ENCODE results near the gene ACSM2A. TPM values are rescaled to one million over a fixed set of nuclear protein-coding genes. Genes with fewer than 3 reads are reported as not detected.

The ACSM2A gene
- total RNA-seq, 2 donors from 2014 or later = not detected

- DNase-seq (ENCODE audit: low spot score) (no peak), ATAC-seq (ENCODE audit: insufficient number of reproducible peaks, low FRiP score, low read depth) (no peak)
- Histone ChIP-seq H3K9me3 (no peaks in the 10 kb centered on the region), H3K27me3 (replicated peaks; ENCODE audit: insufficient read depth) (no peaks in the 10 kb centered on the region), H3K4me3 (no peak overlapping the region), H3K4me1 (ENCODE audit: control insufficient read depth in 1 of 2, low read depth in 2 of 2) (no peaks in the 10 kb centered on the region), H3K27ac (no peak overlapping the region), H3K36me3 (no peaks in the 10 kb centered on the region)
- TF ChIP-seq, protein P1, sequence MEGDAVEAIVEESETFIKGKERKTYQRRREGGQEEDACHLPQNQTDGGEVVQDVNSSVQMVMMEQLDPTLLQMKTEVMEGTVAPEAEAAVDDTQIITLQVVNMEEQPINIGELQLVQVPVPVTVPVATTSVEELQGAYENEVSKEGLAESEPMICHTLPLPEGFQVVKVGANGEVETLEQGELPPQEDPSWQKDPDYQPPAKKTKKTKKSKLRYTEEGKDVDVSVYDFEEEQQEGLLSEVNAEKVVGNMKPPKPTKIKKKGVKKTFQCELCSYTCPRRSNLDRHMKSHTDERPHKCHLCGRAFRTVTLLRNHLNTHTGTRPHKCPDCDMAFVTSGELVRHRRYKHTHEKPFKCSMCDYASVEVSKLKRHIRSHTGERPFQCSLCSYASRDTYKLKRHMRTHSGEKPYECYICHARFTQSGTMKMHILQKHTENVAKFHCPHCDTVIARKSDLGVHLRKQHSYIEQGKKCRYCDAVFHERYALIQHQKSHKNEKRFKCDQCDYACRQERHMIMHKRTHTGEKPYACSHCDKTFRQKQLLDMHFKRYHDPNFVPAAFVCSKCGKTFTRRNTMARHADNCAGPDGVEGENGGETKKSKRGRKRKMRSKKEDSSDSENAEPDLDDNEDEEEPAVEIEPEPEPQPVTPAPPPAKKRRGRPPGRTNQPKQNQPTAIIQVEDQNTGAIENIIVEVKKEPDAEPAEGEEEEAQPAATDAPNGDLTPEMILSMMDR (IDR thresholded peaks at IDR 0.05) = no peak
Observed at GRCh38 chr16:20504418-20504817, 53.1 kb downstream of the ACSM2A start.

DNA sequence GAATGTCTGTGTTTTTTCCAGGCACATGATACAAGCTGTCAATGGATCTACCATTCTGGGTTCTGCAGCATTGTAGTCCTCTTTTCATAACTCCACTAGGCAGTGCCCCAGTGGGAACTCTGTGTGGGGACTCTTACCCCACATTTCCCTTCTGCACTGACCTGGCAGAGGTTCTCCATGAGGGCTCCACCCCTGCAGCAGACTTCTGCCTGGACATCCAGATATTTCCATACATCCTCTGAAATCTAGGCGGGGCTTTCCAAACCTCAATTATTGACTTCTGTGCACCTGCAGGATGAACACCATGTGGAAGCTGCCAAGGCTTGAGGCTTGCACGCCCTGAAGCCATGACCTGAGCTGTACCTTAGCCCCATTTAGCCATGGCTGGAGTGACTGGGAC lies 56.0 kb downstream of the ACSM2A start:
- DNase-seq (ENCODE audit: low spot score) (no peak), ATAC-seq (ENCODE audit: insufficient number of reproducible peaks, low FRiP score, low read depth) (no peak)
- Histone ChIP-seq H3K9me3 (no peaks in the 10 kb centered on the region), H3K4me3 (no peak overlapping the region), H3K27me3 (replicated peaks; ENCODE audit: insufficient read depth) (no peaks in the 10 kb centered on the region), H3K27ac (no peak overlapping the region), H3K36me3 (no peaks in the 10 kb centered on the region), H3K4me1 (ENCODE audit: control insufficient read depth in 1 of 2, low read depth in 2 of 2) (no peaks in the 10 kb centered on the region)
- TF ChIP-seq, protein P1 (IDR thresholded peaks at IDR 0.05) = no peak

DNA sequence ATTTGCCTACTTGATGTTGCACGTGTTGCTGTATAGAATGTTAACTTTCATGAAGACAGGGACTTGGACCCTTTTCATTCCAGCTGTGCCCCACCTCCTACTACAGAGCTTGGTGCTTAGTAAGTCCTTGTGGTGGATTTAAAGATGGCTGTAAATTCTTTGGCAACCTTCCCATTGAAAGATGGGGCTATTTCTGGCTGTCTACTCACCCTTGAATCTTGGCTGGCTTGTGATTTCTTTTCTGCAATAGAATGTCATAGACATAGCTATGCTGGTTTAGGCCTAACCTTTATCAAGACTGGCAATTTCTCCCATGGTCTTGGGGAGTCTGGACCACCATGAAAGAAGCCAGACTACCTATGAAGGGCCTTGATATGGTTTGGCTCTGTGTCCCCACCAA lies 59.0 kb downstream of the ACSM2A start:
- no peak overlapping the region for H3K27ac ChIP-seq
- no peaks in the 10 kb centered on the region for H3K36me3 ChIP-seq
- no peaks in the 10 kb centered on the region for H3K27me3 ChIP-seq (replicated peaks; ENCODE audit: insufficient read depth)
- H3K4me1 ChIP-seq (ENCODE audit: control insufficient read depth in 1 of 2, low read depth in 2 of 2) = no peaks in the 10 kb centered on the region
- ATAC-seq (ENCODE audit: insufficient number of reproducible peaks, low FRiP score, low read depth) (no peak), DNase-seq (ENCODE audit: low spot score) (no peak)
- TF ChIP-seq, protein P1 (IDR thresholded peaks at IDR 0.05) = no peak
- no peak overlapping the region for H3K4me3 ChIP-seq
- no peaks in the 10 kb centered on the region for H3K9me3 ChIP-seq

DNA sequence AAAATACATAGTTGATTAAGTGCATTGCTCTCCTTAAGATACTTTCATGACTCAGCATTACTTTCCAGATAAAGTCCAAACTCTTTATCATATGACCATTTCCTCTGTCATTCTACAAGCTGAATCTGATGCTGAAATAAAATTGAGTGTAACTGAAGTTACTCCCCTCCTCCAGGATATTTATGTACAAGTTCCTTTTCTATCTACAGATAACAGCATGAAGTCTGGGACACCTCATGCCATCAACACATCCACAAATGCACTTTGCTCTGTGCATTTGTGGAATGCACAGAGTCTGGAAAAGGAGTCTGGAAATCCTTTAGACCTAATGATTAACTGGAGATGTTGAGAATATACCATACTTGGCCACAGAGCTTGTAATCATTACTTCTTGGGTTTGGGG lies 64.4 kb downstream of the ACSM2A start:
- H3K9me3 ChIP-seq = no peaks in the 10 kb centered on the region
- no peak overlapping the region for H3K4me3 ChIP-seq
- no peaks in the 10 kb centered on the region for H3K36me3 ChIP-seq
- ATAC-seq (ENCODE audit: insufficient number of reproducible peaks, low FRiP score, low read depth) (no peak), DNase-seq (ENCODE audit: low spot score) (no peak)
- TF ChIP-seq, protein P1 (IDR thresholded peaks at IDR 0.05) = no peak
- no peak overlapping the region for H3K27ac ChIP-seq
- no peaks in the 10 kb centered on the region for H3K27me3 ChIP-seq (replicated peaks; ENCODE audit: insufficient read depth)
- no peaks in the 10 kb centered on the region for H3K4me1 ChIP-seq (ENCODE audit: control insufficient read depth in 1 of 2, low read depth in 2 of 2)

DNA sequence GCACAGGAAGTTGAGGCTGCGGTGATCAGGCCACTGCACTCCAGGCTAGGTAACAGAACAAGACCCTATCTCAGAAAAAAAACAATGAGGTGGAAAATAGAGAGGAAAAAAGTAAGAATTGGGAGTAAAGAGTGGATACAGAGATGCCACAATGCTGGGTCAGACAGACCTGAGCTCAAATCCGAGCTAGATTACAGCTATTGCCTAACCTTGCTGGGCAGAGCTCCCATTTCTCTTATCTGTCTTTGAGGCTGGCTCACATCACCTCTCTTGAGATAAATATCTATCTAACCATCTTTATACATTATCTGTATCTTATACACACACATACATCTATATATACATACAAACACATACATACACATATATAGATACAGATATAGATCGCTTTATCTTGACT lies 65.8 kb downstream of the ACSM2A start:
- no peak overlapping the region for H3K4me3 ChIP-seq
- no peaks in the 10 kb centered on the region for H3K9me3 ChIP-seq
- H3K27ac ChIP-seq = no peak overlapping the region
- no peaks in the 10 kb centered on the region for H3K4me1 ChIP-seq (ENCODE audit: control insufficient read depth in 1 of 2, low read depth in 2 of 2)
- ATAC-seq (ENCODE audit: insufficient number of reproducible peaks, low FRiP score, low read depth) = no peak
- DNase-seq (ENCODE audit: low spot score) = no peak
- TF ChIP-seq, protein P1 (IDR thresholded peaks at IDR 0.05) = no peak
- no peaks in the 10 kb centered on the region for H3K36me3 ChIP-seq
- H3K27me3 ChIP-seq (replicated peaks; ENCODE audit: insufficient read depth) = no peaks in the 10 kb centered on the region
